ENCODE data around the gene LGALS9C. TPM values are rescaled to one million over a fixed set of nuclear protein-coding genes. Genes with fewer than 3 reads are reported as not detected.
"Not testable (repeated sequence)": the region's sequence is repeated elsewhere in the genome, so short reads cannot be mapped to it uniquely, and the experiment has no call there.

Gene LGALS9C
- total RNA-seq (2016; rRNA removed; fragmentation: Illumina TruSeq; extraction: Trizol) (not detected in 2 replicates), polyA plus RNA-seq (2011; rRNA removed) (not detected in 2 replicates), polyA minus RNA-seq (2011; rRNA and poly(A)+ RNA removed; ENCODE audit: low replicate concordance) (1.0 TPM in 1 of 2 replicates, not detected in the other), Bru-seq, nascent RNA (not detected), BruChase-seq, experiment 1, labeled RNA remaining after a 6-hour chase (not detected), BruChase-seq, experiment 2, labeled RNA remaining after a 2-hour chase (not detected)
- not detected in 2 replicates for total RNA-seq (2016; cell fraction: cytosol; rRNA removed; fragmentation: Illumina TruSeq; extraction: Trizol; ENCODE audit: low read depth)
- total RNA-seq (2016; cell fraction: insoluble cytoplasmic fraction; rRNA removed; fragmentation: Illumina TruSeq; extraction: Trizol), result not detected in 2 replicates
- total RNA-seq (2016; cell fraction: membrane; rRNA removed; fragmentation: Illumina TruSeq; extraction: Trizol), result not detected in 2 replicates
- not detected in 2 replicates for total RNA-seq (2016; cell fraction: nucleus; rRNA removed; fragmentation: Illumina TruSeq; extraction: Trizol)
- polyA plus RNA-seq (2011; cell fraction: cytosol; rRNA removed), result not detected in 2 replicates
- not detected in 2 replicates for polyA plus RNA-seq (2011; cell fraction: nucleus; rRNA removed)
- polyA plus RNA-seq (2012), result not detected in 2 replicates
- not detected in 2 replicates for polyA plus RNA-seq (2016; cell fraction: cytosol; fragmentation: Illumina TruSeq; extraction: Trizol; ENCODE audit: low read depth)
- polyA plus RNA-seq (2016; cell fraction: insoluble cytoplasmic fraction; fragmentation: Illumina TruSeq; extraction: Trizol; ENCODE audit: low read depth), result not detected in 2 replicates
- not detected in 2 replicates for polyA plus RNA-seq (2016; cell fraction: membrane; fragmentation: Illumina TruSeq; extraction: Trizol; ENCODE audit: low read depth)
- not detected in 2 replicates for polyA plus RNA-seq (2016; cell fraction: nucleus; fragmentation: Illumina TruSeq; extraction: Trizol; ENCODE audit: insufficient read depth, low read depth)
- not detected in 2 replicates for polyA minus RNA-seq (2011; cell fraction: cytosol; rRNA and poly(A)+ RNA removed)
- not detected in 2 replicates for polyA minus RNA-seq (2011; cell fraction: nucleus; rRNA and poly(A)+ RNA removed)
- long read RNA-seq, experiment 1, result 0 reads
- long read RNA-seq, experiment 2, result 0 reads

GRCh38 chr17:18476508-18477308 is at the start of gene LGALS9C:
LGALS9C (plus strand) TSS chr17:18476789; CDS start chr17:18476855, 66 bp downstream.
- H2AFZ ChIP-seq (ENCODE audit: low read length); ATAC-seq; H3K4me1 ChIP-seq (ENCODE audit: insufficient read depth, low read length); in situ Hi-C loops (cut with HindIII; ENCODE audit: extremely low pct_ligation_motif_present, low pct_unique_long_range_greater_than_20kb); H3K79me2 ChIP-seq (ENCODE audit: insufficient read depth, low read length); H3K4me3 ChIP-seq (replicated peaks in 1 of 3; ENCODE audit: insufficient read depth in 1 of 3, low read depth in 2 of 3, low read length in 3 of 3); H3K27me3 ChIP-seq (ENCODE audit: control insufficient read depth in 1 of 2, insufficient read depth in 2 of 2, low read length in 2 of 2); H3K9me3 ChIP-seq (ENCODE audit: low read length); H3K9ac ChIP-seq (ENCODE audit: insufficient read depth, low read depth, low read length); H3K36me3 ChIP-seq (replicated peaks in 1 of 2; ENCODE audit: control insufficient read depth in 1 of 2, insufficient read depth in 2 of 2, low read length in 2 of 2); BruUV-seq (replicated peaks); CTCF ChIA-PET (ENCODE audit: low intra/inter-chr PET ratio, low total read pairs); POLR2A ChIA-PET; H4K20me1 ChIP-seq (ENCODE audit: insufficient read depth, low read length); DNase-seq (ENCODE audit: low spot score); intact Hi-C loops (cut with micrococcal nuclease; ENCODE audit: unreplicated experiment); H3K27ac ChIP-seq (ENCODE audit: extremely low read length, insufficient read depth, low read length); H3K4me2 ChIP-seq (ENCODE audit: low read depth, low read length); FAIRE-seq: not testable (repeated sequence)
- 7% methylated on average over 7 of the region's 9 CpGs for WGBS (ENCODE audit: low lambda C conversion rate)

- FAIRE-seq; H3K4me2 ChIP-seq (ENCODE audit: low read depth, low read length); CTCF ChIA-PET (ENCODE audit: low intra/inter-chr PET ratio, low total read pairs); BruUV-seq (replicated peaks); intact Hi-C loops (cut with micrococcal nuclease; ENCODE audit: unreplicated experiment); H2AFZ ChIP-seq (ENCODE audit: low read length); DNase-seq (ENCODE audit: low spot score); POLR2A ChIA-PET; H3K27ac ChIP-seq (ENCODE audit: extremely low read length, insufficient read depth, low read length); H3K4me3 ChIP-seq (replicated peaks in 1 of 3; ENCODE audit: insufficient read depth in 1 of 3, low read depth in 2 of 3, low read length in 3 of 3); ATAC-seq; H4K20me1 ChIP-seq (ENCODE audit: insufficient read depth, low read length); in situ Hi-C loops (cut with HindIII; ENCODE audit: extremely low pct_ligation_motif_present, low pct_unique_long_range_greater_than_20kb); H3K27me3 ChIP-seq (ENCODE audit: control insufficient read depth in 1 of 2, insufficient read depth in 2 of 2, low read length in 2 of 2); H3K9ac ChIP-seq (ENCODE audit: insufficient read depth, low read depth, low read length); H3K79me2 ChIP-seq (ENCODE audit: insufficient read depth, low read length); H3K4me1 ChIP-seq (ENCODE audit: insufficient read depth, low read length); H3K9me3 ChIP-seq (ENCODE audit: low read length); H3K36me3 ChIP-seq (replicated peaks in 1 of 2; ENCODE audit: control insufficient read depth in 1 of 2, insufficient read depth in 2 of 2, low read length in 2 of 2): not testable (repeated sequence)
- WGBS (ENCODE audit: low lambda C conversion rate), result no CpG with 5 or more reads among the region's 9 CpGs
These were observed 44.4 kb upstream of the LGALS9C start for GRCh38 chr17:18432206-18432605.

GRCh38 chr17:18439465-18439870 is 37.1 kb upstream of the LGALS9C start:
- FAIRE-seq; intact Hi-C loops (cut with micrococcal nuclease; ENCODE audit: unreplicated experiment); H3K9ac ChIP-seq (ENCODE audit: insufficient read depth, low read depth, low read length); H3K27ac ChIP-seq (ENCODE audit: extremely low read length, insufficient read depth, low read length); H3K27me3 ChIP-seq (ENCODE audit: control insufficient read depth in 1 of 2, insufficient read depth in 2 of 2, low read length in 2 of 2); H4K20me1 ChIP-seq (ENCODE audit: insufficient read depth, low read length); BruUV-seq (replicated peaks); H3K79me2 ChIP-seq (ENCODE audit: insufficient read depth, low read length); H3K36me3 ChIP-seq (replicated peaks in 1 of 2; ENCODE audit: control insufficient read depth in 1 of 2, insufficient read depth in 2 of 2, low read length in 2 of 2); POLR2A ChIA-PET; in situ Hi-C loops (cut with HindIII; ENCODE audit: extremely low pct_ligation_motif_present, low pct_unique_long_range_greater_than_20kb); CTCF ChIA-PET (ENCODE audit: low intra/inter-chr PET ratio, low total read pairs); H3K4me2 ChIP-seq (ENCODE audit: low read depth, low read length); H2AFZ ChIP-seq (ENCODE audit: low read length); H3K4me1 ChIP-seq (ENCODE audit: insufficient read depth, low read length); H3K4me3 ChIP-seq (replicated peaks in 1 of 3; ENCODE audit: insufficient read depth in 1 of 3, low read depth in 2 of 3, low read length in 3 of 3); H3K9me3 ChIP-seq (ENCODE audit: low read length); DNase-seq (ENCODE audit: low spot score); ATAC-seq: not testable (repeated sequence)
- WGBS (ENCODE audit: low lambda C conversion rate), result no CpG with 5 or more reads among the region's 9 CpGs
